Eye (tissue), 1 donor: ENCODE data around the gene BMP7.
"Not testable (repeated sequence)": the region's sequence is repeated elsewhere in the genome, so short reads cannot be mapped to it uniquely, and the experiment has no call there.

ENCODE experiments used
- DNase-seq: peaks from one replicate; pipeline ENCODE4 v3.0.0-alpha.2; 2015

The BMP7 gene

GRCh38 chr20:57287007-57287880 is 20.8 kb upstream of the BMP7 start:
- peak; percentile 76 for DNase-seq

- no peak for DNase-seq
These were observed 17.4 kb upstream of the BMP7 start for GRCh38 chr20:57283860-57284259.

DNA sequence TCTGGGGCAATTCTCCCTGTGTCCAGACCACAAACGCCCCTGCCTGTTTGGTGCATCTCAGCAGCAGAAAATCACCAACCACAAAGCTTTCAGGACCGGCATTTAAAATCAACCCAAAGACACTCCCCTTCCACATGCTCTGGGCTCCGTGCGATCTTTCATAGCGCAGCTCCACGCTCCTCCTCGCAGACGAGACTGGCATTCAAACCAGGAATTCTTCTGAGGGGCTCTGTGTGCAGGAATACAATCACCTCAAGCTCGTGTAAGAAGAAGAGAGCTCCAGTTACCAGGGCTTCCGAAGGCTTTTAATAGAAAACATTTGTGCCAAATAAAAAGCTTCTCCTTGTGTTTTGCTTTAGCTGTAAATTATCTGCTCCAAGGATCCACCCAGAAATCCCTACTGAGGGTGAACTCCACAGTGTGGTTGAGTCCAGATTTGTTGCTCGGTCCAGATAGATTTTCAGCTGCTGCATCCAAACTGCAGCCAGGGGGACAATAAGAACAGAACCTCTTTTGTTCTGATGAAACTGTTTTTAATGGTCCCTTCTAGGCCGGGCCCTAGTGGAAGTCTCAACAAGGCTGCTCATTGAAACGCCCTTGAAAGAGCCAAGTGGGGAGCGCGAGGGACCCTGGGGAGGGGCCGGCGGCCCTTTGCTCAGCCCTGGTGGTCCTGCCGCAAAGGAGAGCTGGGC is 16.4 kb upstream of the BMP7 start:
- DNase-seq: peak; percentile 84

- no peak for DNase-seq
These were observed 15.5 kb upstream of the BMP7 start for GRCh38 chr20:57281900-57282299.

- peak; percentile 5 for DNase-seq
These were observed 13.8 kb upstream of the BMP7 start for GRCh38 chr20:57280221-57280620.

- DNase-seq: not testable (repeated sequence)
These were observed 13.1 kb upstream of the BMP7 start for GRCh38 chr20:57279548-57279947.

DNA sequence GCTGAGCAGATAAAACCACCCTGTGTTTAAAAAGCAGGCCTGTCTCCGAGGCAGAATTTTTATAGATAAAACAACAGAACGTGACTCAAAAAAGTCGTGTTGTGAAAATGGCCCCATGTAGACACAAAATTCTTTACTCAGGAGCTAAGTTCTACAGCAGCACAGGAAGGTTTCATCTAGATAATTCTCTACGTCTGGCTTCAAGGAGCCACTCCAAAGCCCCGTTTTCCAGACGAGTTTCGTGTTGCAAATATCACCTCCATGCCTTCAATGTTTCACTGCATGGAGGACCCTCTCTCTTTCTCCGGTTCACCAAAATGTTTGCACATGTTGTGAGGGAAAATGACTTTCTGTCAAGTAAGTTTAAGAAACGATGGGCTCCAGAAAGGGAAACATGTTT is 12.0 kb upstream of the BMP7 start:
- DNase-seq: no peak

GRCh38 chr20:57277398-57278105 is 11.1 kb upstream of the BMP7 start:
- no peak for DNase-seq

GRCh38 chr20:57276221-57276620 is 9.8 kb upstream of the BMP7 start:
- DNase-seq: no peak

GRCh38 chr20:57275813-57276212 is 9.4 kb upstream of the BMP7 start:
- peak; percentile 39 for DNase-seq

GRCh38 chr20:57275334-57275733 is 8.9 kb upstream of the BMP7 start:
- DNase-seq: no peak

GRCh38 chr20:57274846-57275245 is 8.4 kb upstream of the BMP7 start:
- peak; percentile 17 for DNase-seq

GRCh38 chr20:57274299-57274698 is 7.9 kb upstream of the BMP7 start:
- DNase-seq: no peak

GRCh38 chr20:57272883-57273535 is 6.6 kb upstream of the BMP7 start:
- DNase-seq: peak; percentile 44

DNA sequence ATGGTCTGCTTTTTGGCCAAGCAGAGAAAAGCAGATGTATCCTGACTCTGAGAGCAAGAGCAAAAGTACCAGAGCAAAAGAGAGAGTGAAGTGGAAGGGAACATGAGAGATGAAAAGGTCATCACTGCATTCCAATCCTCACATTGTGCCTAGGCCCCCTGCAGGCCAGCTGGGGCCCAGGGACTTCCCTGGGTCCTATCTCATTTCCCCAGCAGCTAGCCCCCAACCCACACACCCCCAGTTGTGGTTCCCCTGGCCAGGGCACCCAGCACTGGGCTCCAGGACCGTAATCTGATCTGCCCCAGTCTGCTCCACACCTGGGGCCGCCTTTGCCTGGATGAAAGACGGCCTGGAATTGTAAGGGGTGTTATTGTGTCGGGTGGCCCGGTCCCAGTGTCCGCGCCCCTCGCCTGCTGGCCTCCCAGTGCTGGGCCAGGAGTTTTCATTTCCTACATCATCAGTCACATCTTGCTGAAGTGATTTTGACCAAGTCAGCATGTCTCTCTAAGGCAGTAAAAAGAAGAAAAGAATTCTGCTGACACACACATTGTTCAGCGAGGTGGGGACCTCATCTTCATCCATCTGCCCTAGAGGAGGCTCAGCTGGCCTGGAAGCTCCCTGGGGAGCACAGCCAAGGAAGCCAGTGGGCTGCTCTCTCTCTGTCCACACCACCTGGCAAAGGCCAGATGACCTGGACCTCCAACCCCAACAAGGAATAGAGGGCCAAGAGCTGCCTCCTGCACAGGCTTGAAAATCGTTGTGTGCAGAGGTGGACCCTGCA is 4.0 kb upstream of the BMP7 start:
- DNase-seq: peak; percentile 45

GRCh38 chr20:57269148-57269984 is 2.9 kb upstream of the BMP7 start:
- no peak for DNase-seq

- DNase-seq: peak; percentile 3
These were observed 2.1 kb upstream of the BMP7 start for GRCh38 chr20:57268399-57269076.

GRCh38 chr20:57267158-57267821 is 849 bp upstream of the BMP7 start:
- DNase-seq: peak; percentile 28

GRCh38 chr20:57265997-57266290 is 497 bp downstream of the BMP7 start:
- peak; percentile 63 for DNase-seq

- peak; percentile 65 for DNase-seq
These were observed 975 bp downstream of the BMP7 start for GRCh38 chr20:57265336-57265996.
